Astrocyte of the cerebellum (primary cell): Measurements from ENCODE around the gene FCN2.

Experiments
- DNase-seq: peaks from one replicate; pipeline ENCODE4 v3.0.0-alpha.2; 2011; ENCODE audit warnings: low read depth
- H3K4me3 ChIP-seq: 2 replicates; pipeline ENCODE4 v1.5.1; 2011; ENCODE audit warnings: mild to moderate bottlenecking, low read depth, low read length, moderate library complexity
- CTCF ChIP-seq: IDR thresholded peaks from 2 replicates; pipeline ENCODE4 v1.5.1; 2012; ENCODE audit warnings: low read length, low read depth, moderate library complexity, mild to moderate bottlenecking; ENCODE audit errors: missing control alignments
- in situ Hi-C: cut with HindIII; loops from 2 replicates; pipeline ENCODE4 v1.10.0; 2017; ENCODE audit warnings: low sequenced_read_pairs

FCN2 gene

GRCh38 chr9:134846699-134847098 lies 33.9 kb upstream of the FCN2 start:
- in situ Hi-C loops, result no loop called here
- no peak overlapping the region for H3K4me3 ChIP-seq
- DNase-seq, result no peak
- TF ChIP-seq CTCF, result no peak

- H3K4me3 ChIP-seq, result no peak overlapping the region
- DNase-seq, result no peak
- TF ChIP-seq CTCF, result no peak
- in situ Hi-C loops, result no loop called here
Observed at GRCh38 chr9:134847138-134847537, 33.5 kb upstream of the FCN2 start.

DNA sequence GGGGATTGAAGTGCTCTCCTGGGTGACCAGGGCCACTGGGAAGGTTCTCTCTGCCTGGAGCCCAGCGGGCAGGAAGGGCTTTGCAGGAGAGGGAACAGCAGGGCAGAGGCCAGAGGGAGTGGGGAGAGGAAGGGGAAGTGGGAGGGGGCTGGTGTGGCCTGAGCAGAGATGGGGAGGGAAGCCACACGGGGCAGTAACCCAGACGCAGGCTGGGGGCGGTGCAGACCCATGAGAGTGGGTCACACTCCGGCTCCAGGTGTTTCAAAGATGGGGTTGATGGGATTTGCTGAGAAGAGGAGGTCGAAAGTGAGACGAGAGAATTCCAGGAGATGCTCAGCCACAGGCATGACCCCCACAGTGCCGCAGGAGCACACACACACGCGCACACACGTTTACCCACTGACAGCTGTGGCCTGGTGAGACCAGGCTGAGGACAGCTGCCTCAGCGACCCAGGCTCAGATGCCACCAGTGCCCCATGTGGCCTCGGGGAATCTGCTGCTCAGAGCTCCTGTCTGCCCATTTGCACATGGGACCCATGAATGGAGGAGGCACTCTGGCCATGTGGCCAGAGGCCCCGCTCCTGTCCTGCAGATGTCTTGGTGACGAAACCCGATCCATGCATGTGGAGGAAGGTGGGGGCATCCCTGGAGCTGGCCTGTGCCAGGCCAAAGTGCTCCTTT lies 32.7 kb upstream of the FCN2 start:
- TF ChIP-seq CTCF, result no peak
- H3K4me3 ChIP-seq, result no peak overlapping the region
- in situ Hi-C loops, result no loop called here
- DNase-seq, result no peak

DNA sequence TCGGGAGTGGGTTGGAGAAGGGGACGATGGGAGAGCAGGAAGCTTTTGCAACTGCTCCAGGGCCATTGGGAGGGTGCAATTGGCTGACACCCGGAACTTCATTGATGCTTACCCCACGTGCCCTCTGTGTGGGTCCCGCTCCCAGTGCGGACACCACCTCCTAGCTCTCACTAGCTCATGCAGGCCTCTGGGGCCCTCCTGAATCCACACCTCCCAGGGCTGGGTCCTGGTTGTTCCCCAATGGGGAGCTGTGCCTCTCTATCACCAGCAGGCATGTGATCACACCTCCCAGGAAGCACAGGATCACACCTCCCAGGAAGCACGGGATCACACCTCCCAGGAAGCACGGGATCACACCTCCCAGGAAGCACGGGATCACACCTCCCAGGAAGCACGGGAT lies 32.1 kb upstream of the FCN2 start:
- DNase-seq, result no peak
- no peak for TF ChIP-seq CTCF
- in situ Hi-C loops, result no loop called here
- no peak overlapping the region for H3K4me3 ChIP-seq

DNA sequence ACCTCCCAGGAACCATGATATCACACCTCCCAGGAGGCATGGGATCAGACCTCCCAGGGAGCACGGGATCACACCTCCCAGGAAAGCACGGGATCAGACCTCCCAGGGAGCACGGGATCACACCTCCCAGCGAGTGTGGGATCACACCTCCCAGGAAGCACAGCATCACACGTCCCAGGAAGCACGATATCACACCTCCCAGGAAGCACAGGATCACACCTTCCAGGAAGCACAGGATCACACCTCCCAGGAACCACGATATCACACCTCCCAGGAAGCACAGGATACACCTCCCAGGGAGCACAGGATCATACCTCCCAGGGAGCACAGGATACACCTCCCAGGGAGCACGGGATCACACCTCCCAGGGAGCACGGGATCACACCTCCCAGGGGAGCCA lies 30.0 kb upstream of the FCN2 start:
- TF ChIP-seq CTCF, result no peak
- in situ Hi-C loops, result no loop called here
- DNase-seq, result no peak
- no peak overlapping the region for H3K4me3 ChIP-seq

- H3K4me3 ChIP-seq, result no peak overlapping the region
- no peak for DNase-seq
- in situ Hi-C loops, result no loop called here
- no peak for TF ChIP-seq CTCF
Observed at GRCh38 chr9:134851020-134851419, 29.6 kb upstream of the FCN2 start.
